MCF 10A (cell line): Measurements from ENCODE around the gene IGLON5. TPM values are rescaled to one million over a fixed set of nuclear protein-coding genes. Genes with fewer than 3 reads are reported as not detected.

Source experiments
- BruUV-seq: library from RNA; stranded (reverse); fragments of 400-500 nt; replicated peaks from 2 replicates; lab custom pipeline; 2021; lab: Mats Ljungman, UMichigan
- CTCF ChIA-PET: fragments of 300-600 bp; sonication (Branson Sonifier 250); formaldehyde crosslinking; extraction: SDS; loops from one replicate; lab custom pipeline; 2021; ENCODE audit warnings: antibody characterized with exemption, inconsistent platforms; lab: Yijun Ruan, JAX
- POLR2A ChIA-PET: fragments of 300-600, 350-650 bp; sonication (Branson Sonifier 250); formaldehyde crosslinking; extraction: SDS; loops from one replicate; lab custom pipeline; 2020; ENCODE audit warnings: antibody characterized with exemption, inconsistent platforms; lab: Yijun Ruan, JAX
- DNase-seq: peaks from one replicate; pipeline ENCODE4 v3.0.0-alpha.2; 2018; ENCODE audit not compliant: unreplicated experiment
- H3K27ac Mint-ChIP-seq: one replicate; pipeline ENCODE4 v1.8.0; 2022; ENCODE audit warnings: mild to moderate bottlenecking, low read depth, mixed read lengths; ENCODE audit not compliant: unreplicated experiment
- H3K27me3 Mint-ChIP-seq: one replicate; pipeline ENCODE4 v1.8.0; 2022; ENCODE audit warnings: mixed read lengths; ENCODE audit not compliant: insufficient read depth, unreplicated experiment
- H3K36me3 Mint-ChIP-seq: one replicate; pipeline ENCODE4 v1.8.0; 2022; ENCODE audit warnings: mild to moderate bottlenecking, moderate library complexity, mixed read lengths; ENCODE audit not compliant: insufficient read depth, unreplicated experiment
- H3K4me1 Mint-ChIP-seq: one replicate; pipeline ENCODE4 v1.8.0; 2022; ENCODE audit warnings: mixed read lengths; ENCODE audit not compliant: insufficient read depth, unreplicated experiment
- H3K4me3 Mint-ChIP-seq: one replicate; pipeline ENCODE4 v1.8.0; 2022; ENCODE audit warnings: mild to moderate bottlenecking, moderate library complexity, mixed read lengths; ENCODE audit not compliant: unreplicated experiment
- H3K9me3 Mint-ChIP-seq: one replicate; pipeline ENCODE4 v1.8.0; 2022; ENCODE audit warnings: mixed read lengths; ENCODE audit not compliant: unreplicated experiment
- CTCF ChIP-seq: fragments of 200-600 bp; IDR thresholded peaks from one replicate; pipeline ENCODE4 v1.8.0; 2022; ENCODE audit warnings: antibody characterized with exemption, mild to moderate bottlenecking; ENCODE audit not compliant: unreplicated experiment
- intact Hi-C: fragments of 100-400 bp; cut with micrococcal nuclease; formaldehyde crosslinking; loops from 2 replicates; pipeline ENCODE4 v1.14.1; 2022
- total RNA-seq: library from RNA; stranded (reverse); gene quantifications from 2 replicates; pipeline ENCODE4 v1.2.3, GENCODE V29; 2022

The IGLON5 gene
- total RNA-seq, 1 experiment from 2014 or later = not detected

DNA sequence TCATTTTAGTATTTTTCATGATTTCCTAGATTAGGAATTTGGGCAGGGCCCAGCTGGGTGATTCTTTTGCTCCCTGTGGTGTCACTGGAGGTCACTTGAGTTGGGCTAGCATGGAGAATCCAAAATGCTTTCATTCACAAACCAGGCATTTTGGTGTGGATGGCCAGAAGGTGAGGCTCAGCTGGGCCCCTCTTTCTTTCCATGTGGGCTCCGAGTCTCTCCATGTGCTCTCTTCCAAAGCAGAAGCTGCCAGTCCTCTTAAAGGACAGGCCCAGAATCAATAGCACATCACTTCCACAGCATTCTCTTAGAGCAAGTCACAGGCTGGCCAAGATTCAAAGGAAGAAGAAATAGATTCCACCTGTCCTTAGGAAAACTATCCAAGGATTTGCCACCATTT, 21.8 kb upstream of the IGLON5 start:
- no peaks in the 10 kb centered on the region for H3K36me3 Mint-ChIP-seq
- CTCF ChIA-PET = no interaction called here
- POLR2A ChIA-PET = no interaction called here
- DNase-seq = no peak
- no peaks in the 10 kb centered on the region for H3K27me3 Mint-ChIP-seq
- intact Hi-C loops = no loop called here
- no TSS peak for BruUV-seq
- H3K9me3 Mint-ChIP-seq = peaks cover 28% of the 10 kb centered on the region
- no peaks in the 10 kb centered on the region for H3K4me1 Mint-ChIP-seq
- no peak overlapping the region for H3K27ac Mint-ChIP-seq
- no peak for TF ChIP-seq CTCF
- no peak overlapping the region for H3K4me3 Mint-ChIP-seq

DNA sequence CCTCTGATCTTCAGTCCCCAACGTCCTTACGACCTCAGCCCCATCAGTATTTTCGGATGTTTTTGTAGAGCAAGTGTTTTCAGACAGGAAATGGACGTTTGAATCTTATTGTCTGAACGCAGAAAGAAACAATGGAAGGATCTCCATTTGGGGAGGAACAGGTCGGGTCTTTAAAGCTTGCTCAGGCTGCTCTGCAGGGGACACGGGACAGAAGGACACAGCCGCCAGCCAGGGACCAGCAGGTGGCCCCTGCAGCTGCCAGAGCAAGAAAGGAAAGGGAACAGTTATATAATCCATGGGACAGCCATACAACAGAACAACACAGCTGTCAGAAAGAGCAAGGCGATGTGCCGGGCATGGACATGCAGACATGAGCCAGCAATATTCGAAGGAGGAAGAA, 18.5 kb upstream of the IGLON5 start:
- CTCF ChIA-PET = no interaction called here
- DNase-seq = no peak
- no peaks in the 10 kb centered on the region for H3K27me3 Mint-ChIP-seq
- no peaks in the 10 kb centered on the region for H3K4me1 Mint-ChIP-seq
- no peak overlapping the region for H3K27ac Mint-ChIP-seq
- H3K36me3 Mint-ChIP-seq = no peaks in the 10 kb centered on the region
- intact Hi-C loops = no loop called here
- no TSS peak for BruUV-seq
- H3K4me3 Mint-ChIP-seq = no peak overlapping the region
- POLR2A ChIA-PET = no interaction called here
- no peak for TF ChIP-seq CTCF
- peaks cover 28% of the 10 kb centered on the region for H3K9me3 Mint-ChIP-seq

DNA sequence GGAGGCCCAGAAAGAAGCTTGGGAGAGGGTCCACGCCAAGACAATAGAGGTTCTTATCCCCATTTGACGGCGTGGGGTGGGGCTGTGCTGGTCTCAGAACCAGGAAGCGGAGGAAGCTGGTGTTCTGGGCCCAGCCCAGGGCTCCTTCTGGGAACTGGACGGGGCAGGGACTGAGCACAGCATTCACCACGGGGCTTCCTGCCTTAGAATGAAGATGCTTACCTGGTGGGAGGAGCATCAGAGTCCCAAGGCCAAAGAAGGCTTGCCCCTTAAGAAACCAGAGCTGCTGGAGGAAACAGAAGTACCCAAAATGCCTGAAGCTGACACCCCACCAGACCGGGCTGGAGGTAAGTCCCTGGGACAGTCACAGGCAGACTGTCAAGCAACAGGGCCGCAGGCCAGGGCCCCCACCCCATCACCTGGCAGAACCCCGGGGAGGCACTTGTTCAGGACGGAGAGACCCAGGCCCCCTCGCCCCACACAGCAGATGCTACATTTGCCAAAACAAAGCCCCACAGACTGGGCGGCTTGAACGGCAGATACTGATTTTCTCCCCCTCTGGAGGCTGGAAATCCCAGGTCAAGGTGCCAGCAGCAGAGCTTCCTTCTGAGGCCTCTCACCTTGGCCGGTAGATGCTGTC, 17.8 kb upstream of the IGLON5 start:
- TF ChIP-seq CTCF = no peak
- H3K27me3 Mint-ChIP-seq = no peaks in the 10 kb centered on the region
- ChIA-PET CTCF (no interaction called here), POLR2A (no interaction called here)
- H3K4me1 Mint-ChIP-seq = no peaks in the 10 kb centered on the region
- intact Hi-C loops = no loop called here
- no peak overlapping the region for H3K27ac Mint-ChIP-seq
- no peaks in the 10 kb centered on the region for H3K36me3 Mint-ChIP-seq
- DNase-seq = no peak
- H3K9me3 Mint-ChIP-seq = peaks cover 28% of the 10 kb centered on the region
- no peak overlapping the region for H3K4me3 Mint-ChIP-seq
- no TSS peak for BruUV-seq

- Mint-ChIP-seq H3K4me1 (no peaks in the 10 kb centered on the region), H3K9me3 (peaks cover 28% of the 10 kb centered on the region), H3K4me3 (no peak overlapping the region), H3K27ac (no peak overlapping the region), H3K36me3 (no peaks in the 10 kb centered on the region), H3K27me3 (no peaks in the 10 kb centered on the region)
- intact Hi-C loops = no loop called here
- TF ChIP-seq CTCF = no peak
- no TSS peak for BruUV-seq
- no peak for DNase-seq
- ChIA-PET POLR2A (no interaction called here), CTCF (no interaction called here)
Measured at GRCh38 chr19:51294211-51294976, 17.1 kb upstream of the IGLON5 start.
